Measurements from ENCODE around the gene API5.

GRCh38 chr11:43360361-43361032, 48.7 kb downstream of the API5 start:
- TF ChIP-seq CTCF (conservative IDR thresholded peaks at IDR 0.05 in 1 of 2, IDR thresholded peaks at IDR 0.05 in 1 of 2; ENCODE audit: low read depth in 1 of 2, low read length in 2 of 2) (no peak), EZH2 (IDR thresholded peaks at IDR 0.05; ENCODE audit: low read length, missing control alignments) (no peak)

Measured in fibroblast of lung (primary cell).